ENCODE measurements around the gene HOMEZ. TPM values are rescaled to one million over a fixed set of nuclear protein-coding genes. Genes with fewer than 3 reads are reported as not detected.

The HOMEZ gene
- total RNA-seq, 2 experiments from 2014 or later: 11.4 TPM

- H3K4me1 Mint-ChIP-seq: peaks cover 34% of the 10 kb centered on the region
- peak overlapping the region; percentile 93 for H3K4me3 Mint-ChIP-seq
- POLR2A ChIA-PET: interaction anchor here (0.6 to 1.9 kb wide), 9 partner anchors 14 to 292 kb away, joined by 3 to 8 read pairs (median 5); partner anchors contain the start of genes ACIN1 and C14orf119
- H3K27me3 Mint-ChIP-seq: no peaks in the 10 kb centered on the region
- peak; percentile 51 for DNase-seq
- peaks cover 4% of the 10 kb centered on the region for H3K9me3 Mint-ChIP-seq
- peaks cover 39% of the 10 kb centered on the region for H3K36me3 Mint-ChIP-seq (ENCODE audit: low read depth)
- CTCF ChIA-PET: interaction anchor here (0.8 to 4.5 kb wide), 15 partner anchors 11 to 335 kb away, joined by 3 to 59 read pairs (median 3); partner anchors contain the start of genes BCL2L2, PPP1R3E and SLC22A17
- peak overlapping the region; percentile 90 for H3K27ac Mint-ChIP-seq
Measured at GRCh38 chr14:23321572-23322547, 35.9 kb upstream of the HOMEZ start.

GRCh38 chr14:23320584-23321571 is 34.9 kb upstream of the HOMEZ start, which contains the start of gene PABPN1:
PABPN1 (plus strand) TSS chr14:23321457; CDS start chr14:23321470, 13 bp downstream.
- no peaks in the 10 kb centered on the region for H3K27me3 Mint-ChIP-seq
- ChIA-PET CTCF (interaction anchor here (0.5 to 4.5 kb wide), 16 partner anchors 10 to 335 kb away, joined by 3 to 59 read pairs (median 4); partner anchors contain the start of genes BCL2L2, CDH24 and PPP1R3E), POLR2A (interaction anchor here (0.6 to 1.9 kb wide), 10 partner anchors 10 to 500 kb away, joined by 3 to 8 read pairs (median 3); partner anchors contain the start of genes ACIN1, C14orf119 and PPP1R3E)
- peaks cover 35% of the 10 kb centered on the region for H3K36me3 Mint-ChIP-seq (ENCODE audit: low read depth)
- H3K4me3 Mint-ChIP-seq: peak within 1 kb of the TSS; percentile 93
- peaks cover 34% of the 10 kb centered on the region for H3K4me1 Mint-ChIP-seq
- peaks cover 4% of the 10 kb centered on the region for H3K9me3 Mint-ChIP-seq
- DNase-seq: peak; percentile 99
- H3K27ac Mint-ChIP-seq: peak within 1 kb of the TSS; percentile 98

DNA sequence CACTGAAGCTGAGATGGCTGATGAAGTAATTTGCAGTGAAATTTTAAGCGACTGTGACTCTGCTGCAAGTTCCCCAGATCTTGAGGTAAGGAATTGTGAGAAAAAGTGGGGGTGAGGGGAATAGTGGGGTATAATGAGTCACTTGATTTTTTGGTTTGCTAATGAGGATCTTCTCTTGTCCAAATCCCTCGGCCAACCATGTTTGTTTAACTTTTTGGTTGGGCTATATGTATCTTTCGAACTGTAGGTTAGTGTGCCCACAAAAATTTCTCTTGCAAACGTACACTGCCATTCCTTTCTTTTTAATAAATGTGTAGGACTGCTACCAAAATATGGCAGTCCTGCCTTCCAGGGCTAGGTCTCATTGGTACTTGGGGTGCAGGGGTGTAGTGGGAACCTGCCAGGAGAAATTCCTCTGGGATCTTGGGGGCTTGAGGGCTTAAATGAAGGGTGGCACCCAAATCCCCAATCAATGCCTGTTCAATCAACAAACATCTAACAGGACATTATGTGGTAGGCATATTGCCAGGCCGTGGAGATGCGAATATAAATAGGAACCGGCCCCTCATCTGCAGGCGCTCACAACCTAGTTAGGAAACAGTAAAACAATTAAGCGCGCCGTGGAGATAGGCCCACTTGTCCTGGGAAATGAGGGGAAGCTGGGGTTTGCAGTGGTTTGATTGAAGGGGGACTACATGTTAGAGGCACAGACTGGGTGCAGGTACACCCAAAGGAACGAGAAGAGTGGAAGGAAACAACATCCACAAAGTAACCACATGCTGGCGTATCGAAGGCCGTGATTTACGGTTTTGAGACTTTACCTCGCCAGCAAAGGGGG is 34.0 kb upstream of the HOMEZ start:
- Mint-ChIP-seq H3K27me3 (no peaks in the 10 kb centered on the region), H3K36me3 (ENCODE audit: low read depth) (peaks cover 29% of the 10 kb centered on the region), H3K4me3 (peak overlapping the region; percentile 82), H3K27ac (peak overlapping the region; percentile 98), H3K9me3 (peaks cover 4% of the 10 kb centered on the region), H3K4me1 (peaks cover 34% of the 10 kb centered on the region)
- POLR2A ChIA-PET: interaction anchor here (0.6 to 1.3 kb wide), 4 partner anchors 9 to 499 kb away, joined by 3 to 8 read pairs (median 3); partner anchors contain the start of gene PPP1R3E
- DNase-seq: no peak
- CTCF ChIA-PET: interaction anchor here (0.5 to 4.5 kb wide), 11 partner anchors 9 to 334 kb away, joined by 3 to 59 read pairs (median 4); partner anchors contain the start of genes BCL2L2, CDH24 and PPP1R3E

- no peak for DNase-seq
- CTCF ChIA-PET: interaction anchor here (0.6 to 1.5 kb wide), 2 partner anchors 14 to 232 kb away, joined by 3 to 4 read pairs; partner anchors contain the start of gene PPP1R3E
- POLR2A ChIA-PET: interaction anchor here (0.7 kb wide), 1 partner anchor 8 kb away, joined by 3 read pairs; no protein-coding TSS in a partner anchor
- no peak overlapping the region for H3K4me3 Mint-ChIP-seq
- H3K4me1 Mint-ChIP-seq: peaks cover 13% of the 10 kb centered on the region
- H3K27me3 Mint-ChIP-seq: no peaks in the 10 kb centered on the region
- peaks cover 8% of the 10 kb centered on the region for H3K36me3 Mint-ChIP-seq (ENCODE audit: low read depth)
- no peak overlapping the region for H3K27ac Mint-ChIP-seq
- H3K9me3 Mint-ChIP-seq: peaks cover 4% of the 10 kb centered on the region
Measured at GRCh38 chr14:23316300-23316699, 30.4 kb upstream of the HOMEZ start.

DNA sequence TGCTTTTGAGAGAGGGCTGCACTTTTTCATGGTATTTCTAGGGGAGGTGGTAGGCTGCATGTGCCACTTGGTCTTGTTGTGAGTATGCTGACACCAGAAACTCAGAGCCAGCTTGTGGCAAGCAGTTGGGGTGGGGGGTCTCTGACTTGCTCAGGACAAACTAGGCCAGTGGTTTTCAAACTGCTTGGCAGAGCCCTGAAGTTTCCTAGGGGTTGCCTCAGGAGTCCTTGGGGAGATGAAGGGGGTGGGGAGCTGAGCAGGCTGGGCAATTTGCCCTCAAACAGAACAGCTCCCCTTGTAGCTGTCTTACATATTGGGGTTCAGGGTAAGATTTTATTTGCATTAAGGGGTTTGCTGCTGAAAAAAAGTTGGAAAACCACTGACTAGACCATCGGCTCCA is 24.6 kb upstream of the HOMEZ start:
- no peak for DNase-seq
- H3K4me1 Mint-ChIP-seq: peaks cover 13% of the 10 kb centered on the region
- no peaks in the 10 kb centered on the region for H3K9me3 Mint-ChIP-seq
- H3K36me3 Mint-ChIP-seq (ENCODE audit: low read depth): no peaks in the 10 kb centered on the region
- POLR2A ChIA-PET: interaction anchor here (0.6 to 0.7 kb wide), 2 partner anchors 10 to 614 kb away, joined by 3 read pairs; no protein-coding TSS in a partner anchor
- H3K4me3 Mint-ChIP-seq: no peak overlapping the region
- H3K27ac Mint-ChIP-seq: no peak overlapping the region
- peaks cover 11% of the 10 kb centered on the region for H3K27me3 Mint-ChIP-seq
- CTCF ChIA-PET: interaction anchor here (1.0 to 2.0 kb wide), 4 partner anchors 9 to 12 kb away, joined by 3 to 8 read pairs (median 4); partner anchors contain the start of genes PABPN1 and PPP1R3E

DNA sequence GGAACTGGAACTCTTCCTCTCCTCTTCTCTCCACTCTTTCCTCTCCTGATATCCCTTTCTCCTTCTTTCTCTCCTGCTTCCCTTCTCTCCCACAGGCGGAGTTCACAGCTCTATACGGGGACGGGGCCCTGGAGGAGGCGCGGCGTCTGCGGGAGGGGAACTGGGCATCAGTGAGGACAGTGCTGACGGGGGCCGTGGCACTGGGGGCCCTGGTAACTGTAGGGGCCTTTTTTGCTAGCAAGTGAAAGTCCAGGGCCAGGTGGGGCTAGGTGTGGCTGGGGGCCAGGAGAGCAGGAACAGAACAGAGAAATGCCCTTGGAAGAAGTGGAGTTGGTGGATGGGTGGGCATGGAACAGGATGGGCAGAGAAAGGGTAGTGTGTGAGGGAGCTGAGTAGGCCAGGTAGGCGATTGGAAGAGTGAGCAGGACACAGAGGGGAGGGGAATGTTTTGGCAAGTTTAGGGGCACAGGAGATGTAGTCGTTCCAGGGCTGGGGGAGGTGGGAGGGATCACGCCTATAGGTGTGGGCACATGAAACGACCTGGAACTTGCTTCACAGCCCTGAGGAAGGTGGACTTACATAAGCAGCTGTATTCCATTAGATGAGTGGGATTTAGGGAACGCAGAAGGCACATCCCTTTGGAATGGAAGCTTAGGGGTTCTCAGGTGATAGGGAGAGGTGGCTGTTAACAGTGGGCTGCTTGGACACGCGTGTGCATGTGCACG is 23.0 kb upstream of the HOMEZ start:
- DNase-seq: no peak

DNA sequence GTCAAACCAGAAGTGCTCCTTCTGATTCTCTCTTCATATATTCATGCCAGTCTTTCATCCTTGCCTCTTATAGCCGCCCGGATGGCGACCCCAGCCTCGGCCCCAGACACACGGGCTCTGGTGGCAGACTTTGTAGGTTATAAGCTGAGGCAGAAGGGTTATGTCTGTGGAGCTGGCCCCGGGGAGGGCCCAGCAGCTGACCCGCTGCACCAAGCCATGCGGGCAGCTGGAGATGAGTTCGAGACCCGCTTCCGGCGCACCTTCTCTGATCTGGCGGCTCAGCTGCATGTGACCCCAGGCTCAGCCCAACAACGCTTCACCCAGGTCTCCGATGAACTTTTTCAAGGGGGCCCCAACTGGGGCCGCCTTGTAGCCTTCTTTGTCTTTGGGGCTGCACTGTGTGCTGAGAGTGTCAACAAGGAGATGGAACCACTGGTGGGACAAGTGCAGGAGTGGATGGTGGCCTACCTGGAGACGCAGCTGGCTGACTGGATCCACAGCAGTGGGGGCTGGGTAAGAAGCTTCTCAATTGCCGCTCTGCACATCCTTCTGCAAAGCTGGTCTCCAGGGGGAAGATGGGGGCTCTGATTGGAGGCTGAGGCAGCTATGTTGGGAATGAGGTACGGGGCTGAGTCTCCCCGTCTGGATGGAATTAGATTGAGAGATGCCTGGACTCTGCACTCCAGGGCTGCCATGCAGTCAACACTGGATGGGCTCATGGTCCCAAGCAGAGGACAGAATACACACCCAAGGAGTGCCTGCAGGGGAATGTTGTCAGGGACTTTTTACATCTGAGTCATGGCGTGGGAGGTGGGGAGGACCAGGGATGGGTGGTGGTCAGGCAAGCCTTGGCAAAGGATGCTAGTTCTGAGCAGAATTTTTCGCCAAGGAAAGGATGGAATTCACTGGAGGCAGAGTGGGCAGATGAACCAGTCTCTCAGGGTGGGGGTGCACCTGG is 22.0 kb upstream of the HOMEZ start:
- peaks cover 18% of the 10 kb centered on the region for H3K27me3 Mint-ChIP-seq
- H3K36me3 Mint-ChIP-seq (ENCODE audit: low read depth): no peaks in the 10 kb centered on the region
- no peak overlapping the region for H3K4me3 Mint-ChIP-seq
- CTCF ChIA-PET: interaction anchor here (0.7 to 1.3 kb wide), 5 partner anchors 10 to 105 kb away, joined by 3 to 6 read pairs (median 3); partner anchors contain the start of gene PABPN1
- no peaks in the 10 kb centered on the region for H3K9me3 Mint-ChIP-seq
- POLR2A ChIA-PET: interaction anchor here (0.6 to 1.4 kb wide), 3 partner anchors 8 to 14 kb away, joined by 3 to 5 read pairs (median 5); partner anchors contain the start of gene PABPN1
- no peak for DNase-seq
- no peak overlapping the region for H3K27ac Mint-ChIP-seq
- H3K4me1 Mint-ChIP-seq: peaks cover 20% of the 10 kb centered on the region

More for the DNA sequence above, 23.0 kb upstream of the HOMEZ start:
- peaks cover 13% of the 10 kb centered on the region for H3K4me1 Mint-ChIP-seq
- ChIA-PET POLR2A (interaction anchor here (0.6 kb wide), 1 partner anchor 8 kb away, joined by 3 read pairs; no protein-coding TSS in a partner anchor), CTCF (interaction anchor here (1.1 kb wide), 1 partner anchor 12 kb away, joined by 6 read pairs; no protein-coding TSS in a partner anchor)
- peak overlapping the region; percentile 38 for H3K27ac Mint-ChIP-seq
- no peaks in the 10 kb centered on the region for H3K9me3 Mint-ChIP-seq
- peaks cover 17% of the 10 kb centered on the region for H3K27me3 Mint-ChIP-seq
- H3K4me3 Mint-ChIP-seq: no peak overlapping the region
- H3K36me3 Mint-ChIP-seq (ENCODE audit: low read depth): no peaks in the 10 kb centered on the region

DNA sequence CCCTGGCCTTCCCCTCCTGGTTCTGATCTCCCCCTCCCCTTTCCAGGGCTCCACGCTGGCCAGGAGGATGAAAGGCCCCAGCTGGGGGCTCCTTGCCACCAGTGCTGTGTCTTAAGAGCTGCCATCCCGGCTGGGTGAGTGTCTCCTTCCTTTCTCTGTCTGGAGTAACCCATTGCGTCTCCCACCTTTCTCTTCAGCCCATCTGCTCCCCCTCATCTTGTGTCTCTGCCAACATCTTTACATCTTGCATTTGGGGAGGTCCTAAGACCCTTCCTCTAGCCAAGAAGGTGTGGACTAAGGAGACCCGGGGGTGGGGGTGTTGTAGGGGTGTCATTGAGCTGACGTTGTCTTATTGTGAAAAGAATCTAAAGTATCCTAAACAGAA is 21.2 kb upstream of the HOMEZ start:
- no peaks in the 10 kb centered on the region for H3K36me3 Mint-ChIP-seq (ENCODE audit: low read depth)
- H3K27ac Mint-ChIP-seq: no peak overlapping the region
- no peak for DNase-seq
- H3K9me3 Mint-ChIP-seq: no peaks in the 10 kb centered on the region
- H3K27me3 Mint-ChIP-seq: peaks cover 18% of the 10 kb centered on the region
- peak overlapping the region; percentile 40 for H3K4me3 Mint-ChIP-seq
- peaks cover 24% of the 10 kb centered on the region for H3K4me1 Mint-ChIP-seq
- ChIA-PET CTCF (interaction anchor here (1.0 to 2.1 kb wide), 4 partner anchors 11 to 27 kb away, joined by 3 to 5 read pairs (median 4); partner anchors contain the start of genes HOMEZ and PABPN1), POLR2A (interaction anchor here (1.0 to 1.4 kb wide), 2 partner anchors 14 to 15 kb away, joined by 5 read pairs; partner anchors contain the start of gene PABPN1)

- Mint-ChIP-seq H3K27me3 (peaks cover 18% of the 10 kb centered on the region), H3K27ac (peak within 1 kb of the TSS; percentile 60), H3K4me1 (peaks cover 24% of the 10 kb centered on the region), H3K4me3 (peak within 1 kb of the TSS; percentile 40), H3K9me3 (no peaks in the 10 kb centered on the region), H3K36me3 (ENCODE audit: low read depth) (no peaks in the 10 kb centered on the region)
- ChIA-PET CTCF (interaction anchor here (1.0 to 6.6 kb wide), 4 partner anchors 12 to 26 kb away, joined by 3 to 59 read pairs (median 4); partner anchors contain the start of genes HOMEZ and PABPN1), POLR2A (interaction anchor here (0.7 to 1.4 kb wide), 2 partner anchors 14 to 15 kb away, joined by 3 to 5 read pairs; partner anchors contain the start of gene PABPN1)
- peak; percentile 16 for DNase-seq
Measured at GRCh38 chr14:23306412-23307145, 20.6 kb upstream of the HOMEZ start, which contains the start of gene BCL2L2. BCL2L2 (plus strand) TSS chr14:23306833; CDS start chr14:23307768, 935 bp downstream.

Measured in activated CD4-positive, alpha-beta T cell treated with anti-CD3 and anti-CD28 coated beads, Interleukin-2, amount 10 ng/mL, durations not matched to agents 7 days and 5 days (primary cell).